Measurements from ENCODE around the gene FRMD4A. TPM values are rescaled to one million over a fixed set of nuclear protein-coding genes. Genes with fewer than 3 reads are reported as not detected.

Gene FRMD4A
- total and polyA plus RNA-seq, 10 of the 15 experiments (the other 5 are each of a cell fraction or from before 2014, with no cell fraction given), result 17.8 to 75.2 (median 39.1) TPM

- intact Hi-C loops (cut with micrococcal nuclease; ENCODE audit: unreplicated experiment), result no loop called here
- Histone ChIP-seq H3K9ac (ENCODE audit: control insufficient read depth, insufficient read depth, low read length) (no peak overlapping the region), H3K4me3 (no peak overlapping the region), H3K27ac (ENCODE audit: control insufficient read depth, insufficient read depth) (peak overlapping the region; percentile 35; the same call in 1 of the 2 replicates), H4K20me1 (ENCODE audit: control insufficient read depth, insufficient read depth) (no peaks in the 10 kb centered on the region), H3K79me2 (ENCODE audit: control insufficient read depth, insufficient read depth, low read length) (peaks cover 62% of the 10 kb centered on the region), H3K9me3 (replicated peaks; ENCODE audit: control insufficient read depth, insufficient read depth, low read length) (no peaks in the 10 kb centered on the region), H3K4me2 (ENCODE audit: control insufficient read depth, insufficient read depth) (peak overlapping the region; percentile 5; the same call in 1 of the 2 replicates), H2AFZ (ENCODE audit: control insufficient read depth, low read depth, low read length) (no peak overlapping the region), H3K4me1 (ENCODE audit: control insufficient read depth, insufficient read depth, low read length) (peaks cover 8% of the 10 kb centered on the region; the same call in 1 of the 2 replicates), H3K36me3 (ENCODE audit: control insufficient read depth in 2 of 2, insufficient read depth in 2 of 2, low read length in 1 of 2) (peaks cover 23% of the 10 kb centered on the region in 2 experiments), H3K27me3 (replicated peaks in 1 of 2; ENCODE audit: control insufficient read depth in 2 of 2, insufficient read depth in 2 of 2, low read length in 1 of 2) (no peaks in the 10 kb centered on the region)
- in situ Hi-C loops (cut with MboI), result no loop called here
- ChIA-PET POLR2A (interaction anchor here (2.0 kb wide), 1 partner anchor 12 kb away, joined by 7 read pairs; no protein-coding TSS in a partner anchor), SMC1A (ENCODE audit: uncharacterized antibody, unreplicated experiment) (no interaction called here), RAD21 (ENCODE audit: unreplicated experiment) (no interaction called here), CTCF (no interaction called here)
- ATAC-seq, result no peak
- BruUV-seq (replicated peaks), result no TSS peak
- no peak for FAIRE-seq
- DNase-seq (ENCODE audit: low read depth, low spot score), result no peak
- WGBS (ENCODE audit: insufficient coverage, insufficient replicate concordance, low lambda C conversion rate, missing lambda C conversion rate), result 86% methylated on average over 9 of the region's 10 CpGs
- no peak for TF ChIP-seq KDM1A (IDR thresholded peaks at IDR 0.05; ENCODE audit: borderline replicate concordance)
- no peak for TF ChIP-seq ZNF24 (IDR thresholded peaks at IDR 0.05)
- TF ChIP-seq NFYB (IDR thresholded peaks at IDR 0.05; ENCODE audit: insufficient read depth, low read depth, low read length), result no peak
- no peak for TF ChIP-seq JUNB (IDR thresholded peaks at IDR 0.05)
- TF ChIP-seq NR2C1 (IDR thresholded peaks at IDR 0.05), result no peak
- TF ChIP-seq ZNF592 (IDR thresholded peaks at IDR 0.05), result no peak
- TF ChIP-seq DPF2 (IDR thresholded peaks at IDR 0.05), result no peak
- no peak for TF ChIP-seq CBFB (IDR thresholded peaks at IDR 0.05; ENCODE audit: low read depth)
- TF ChIP-seq SP1 (IDR thresholded peaks at IDR 0.05; ENCODE audit: low read depth, low read length), result no peak
- no peak for TF ChIP-seq POLR2AphosphoS2 (IDR thresholded peaks at IDR 0.05; ENCODE audit: low read depth, low read length)
- TF ChIP-seq NR2C2 (IDR thresholded peaks at IDR 0.05; ENCODE audit: borderline replicate concordance, control insufficient read depth, insufficient read length, low read depth), result no peak
- TF ChIP-seq RELB (IDR thresholded peaks at IDR 0.05; ENCODE audit: low read depth), result no peak
Observed at GRCh38 chr10:13700473-13701144, 630.1 kb downstream of the FRMD4A start.

Measured in GM12878 (cell line).